CD4-positive, alpha-beta T cell treated with Interleukin-15 for 4 hours (primary cell): ENCODE results near the gene ORAI2.
A peak's percentile ranks its signal among the peaks of the same experiment; 100 is the strongest.

Experiments
- DNase-seq: peaks from one replicate; pipeline ENCODE4 v3.0.0-alpha.2; 2020; ENCODE audit warnings: low spot score

ORAI2 gene

GRCh38 chr7:102415685-102416225 lies 17.6 kb upstream of the ORAI2 start:
- DNase-seq, result peak; percentile 60

DNA sequence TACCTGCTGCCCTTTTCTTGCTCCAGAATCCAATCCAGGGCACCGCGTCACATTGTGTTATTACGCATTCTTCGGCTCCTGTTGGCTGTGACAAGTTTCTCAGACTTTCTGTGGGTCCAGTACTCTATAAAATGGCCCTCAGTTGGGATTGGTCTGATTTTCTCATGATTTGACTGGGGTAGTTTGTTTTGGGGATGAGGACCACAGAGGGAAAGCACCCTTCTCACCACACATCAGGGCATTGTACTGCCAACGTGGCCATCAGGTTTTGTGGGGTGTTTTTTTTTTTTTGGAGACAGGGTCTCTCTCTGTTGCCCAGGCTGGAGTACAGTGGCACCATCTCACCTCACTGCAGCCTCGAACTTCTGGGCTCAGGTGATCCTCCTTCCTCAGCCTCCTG lies 17.0 kb upstream of the ORAI2 start:
- no peak for DNase-seq

- no peak for DNase-seq
These were observed 16.3 kb upstream of the ORAI2 start for GRCh38 chr7:102417105-102417504.

DNA sequence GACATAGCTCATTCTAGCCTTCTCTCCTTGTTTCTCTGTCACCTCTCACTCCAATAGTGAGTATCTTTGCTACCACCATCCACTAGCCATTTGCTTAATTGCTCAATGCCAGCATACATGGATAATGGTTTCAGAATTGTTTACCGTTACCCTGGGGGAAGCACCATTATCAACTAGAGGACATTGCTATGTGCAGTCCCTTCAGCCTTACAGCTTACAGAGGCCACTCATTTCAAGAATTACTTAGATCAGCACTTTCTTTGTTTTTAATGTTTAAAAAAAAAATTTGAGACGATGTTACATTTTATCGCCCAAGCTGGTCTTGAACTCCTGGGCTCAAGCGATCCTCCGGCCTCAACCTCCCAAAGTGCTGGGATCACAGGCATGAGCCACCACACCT lies 14.8 kb upstream of the ORAI2 start:
- DNase-seq, result no peak

DNA sequence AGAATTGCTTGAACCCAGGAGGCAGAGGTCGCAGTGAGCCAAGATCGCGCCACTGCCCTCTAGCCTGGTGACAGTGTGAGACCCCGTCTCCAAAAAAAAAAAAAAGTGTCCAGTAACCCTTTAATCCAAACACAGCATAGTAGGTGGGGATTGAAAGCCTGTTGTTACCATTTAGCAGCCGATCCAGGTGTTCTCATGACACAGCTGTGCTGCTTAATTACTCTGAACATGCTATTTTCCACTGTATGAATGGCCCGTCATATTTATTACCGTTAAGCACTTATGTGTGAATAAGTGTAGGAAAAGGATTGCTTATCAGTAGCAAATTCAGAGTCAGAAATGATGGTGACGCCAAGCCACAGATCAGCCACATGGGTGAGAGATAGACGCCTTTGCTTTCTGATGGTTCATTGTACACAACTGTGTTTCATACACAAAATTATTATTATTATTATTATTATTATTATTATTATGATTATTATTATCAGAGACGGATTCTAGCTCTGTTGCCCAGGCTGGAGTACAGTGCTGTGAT lies 11.6 kb upstream of the ORAI2 start:
- DNase-seq, result no peak

DNA sequence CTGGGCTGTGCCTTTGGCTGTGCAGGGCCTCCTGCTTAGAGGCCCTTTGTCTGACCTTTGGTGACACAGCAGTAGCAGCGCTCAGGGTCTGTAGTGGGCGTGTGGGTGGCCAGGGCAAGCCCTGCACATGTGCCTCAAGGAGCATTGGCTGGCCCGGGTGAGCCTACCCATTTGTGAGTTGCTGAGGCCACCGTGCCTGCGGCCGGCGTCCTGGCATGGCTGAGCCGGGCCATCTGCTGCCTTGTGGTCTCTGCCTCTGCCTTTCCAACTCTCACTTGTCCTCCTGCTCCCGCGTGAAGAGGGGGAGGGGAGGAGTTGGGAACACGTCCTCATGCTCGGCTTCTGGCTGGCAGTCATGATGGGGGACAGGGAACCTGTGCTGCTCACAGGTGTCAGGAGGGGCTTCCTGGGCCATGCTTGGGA lies 9.2 kb upstream of the ORAI2 start:
- no peak for DNase-seq

DNA sequence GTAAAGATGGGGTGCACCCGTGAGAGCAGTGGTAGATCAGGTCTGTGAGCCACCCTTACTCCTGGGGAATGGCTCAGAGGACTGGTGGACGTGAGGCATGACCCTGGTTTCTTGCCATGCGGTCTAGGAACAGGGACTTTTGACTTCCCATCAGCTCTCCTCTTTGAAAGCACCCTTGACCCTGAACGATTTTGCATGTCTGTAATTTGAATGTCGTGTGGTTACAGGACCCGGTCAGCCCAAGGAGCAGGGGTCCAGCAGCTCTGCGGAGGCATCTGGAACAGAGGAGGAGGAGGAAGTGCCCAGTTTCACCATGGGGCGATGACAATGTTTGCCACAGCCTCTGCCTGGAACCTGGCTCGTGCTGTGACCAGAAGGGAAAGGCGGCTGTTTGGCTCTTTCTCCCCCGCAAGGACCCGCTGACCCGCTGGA lies 8.6 kb upstream of the ORAI2 start:
- DNase-seq, result no peak

- DNase-seq, result peak; percentile 87
These were observed 7.6 kb upstream of the ORAI2 start for GRCh38 chr7:102425639-102426267.

DNA sequence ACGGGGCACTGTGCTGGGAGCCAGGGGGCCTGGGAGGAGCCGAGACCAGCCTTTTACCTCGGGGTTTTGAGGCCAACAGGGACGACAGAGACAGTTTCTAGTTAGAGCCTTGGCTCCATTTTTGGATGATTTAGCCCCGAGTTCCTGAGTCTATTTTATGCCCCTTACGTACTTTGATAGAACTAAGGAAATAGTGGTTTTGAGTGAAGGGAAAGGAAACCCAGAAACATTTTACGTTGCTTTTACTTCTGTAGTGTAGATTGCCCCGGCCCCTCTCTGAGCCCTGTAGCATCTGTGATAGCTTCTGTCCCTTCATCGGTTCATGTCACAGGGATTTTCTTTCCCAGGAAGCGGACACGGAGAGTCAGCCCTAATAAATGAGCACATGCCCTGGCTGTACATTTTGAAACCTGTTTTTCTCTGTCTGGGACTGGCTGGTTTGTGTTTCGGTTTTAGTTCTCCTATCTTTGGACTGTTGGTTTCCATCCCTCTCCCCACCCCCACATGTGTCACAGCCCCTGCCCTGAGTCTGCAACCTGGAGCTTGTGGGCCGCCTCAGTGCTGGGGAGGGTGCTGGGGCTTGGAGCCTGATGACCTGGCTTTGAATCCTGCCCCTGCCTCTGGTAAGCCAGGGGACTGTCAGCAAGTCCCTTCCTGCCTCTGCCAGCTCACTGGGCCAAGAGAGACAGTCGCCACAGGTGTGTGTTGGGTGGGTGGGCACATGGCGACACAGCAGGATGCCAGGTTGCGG lies 6.9 kb upstream of the ORAI2 start:
- peak; percentile 74 for DNase-seq

DNA sequence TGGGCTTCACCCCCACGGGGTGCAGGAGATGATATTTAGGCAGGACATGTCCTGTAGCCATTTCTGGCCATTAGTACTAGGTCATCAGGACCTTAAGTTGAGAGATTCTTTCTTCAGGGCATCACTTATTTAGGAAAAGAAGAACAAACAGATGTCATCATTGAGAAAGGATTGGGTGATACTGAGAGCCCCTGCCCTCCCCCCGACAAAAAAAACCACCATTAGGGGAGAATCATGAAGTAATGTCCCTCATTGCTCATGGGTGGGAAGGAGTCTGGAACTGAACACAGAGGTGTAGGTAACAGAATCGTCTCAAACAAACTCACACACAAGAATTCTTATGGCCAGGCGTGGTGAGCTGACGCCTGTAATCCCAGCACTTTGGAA lies 6.4 kb upstream of the ORAI2 start:
- no peak for DNase-seq

GRCh38 chr7:102429141-102429899 lies 4.1 kb upstream of the ORAI2 start:
- DNase-seq, result no peak

DNA sequence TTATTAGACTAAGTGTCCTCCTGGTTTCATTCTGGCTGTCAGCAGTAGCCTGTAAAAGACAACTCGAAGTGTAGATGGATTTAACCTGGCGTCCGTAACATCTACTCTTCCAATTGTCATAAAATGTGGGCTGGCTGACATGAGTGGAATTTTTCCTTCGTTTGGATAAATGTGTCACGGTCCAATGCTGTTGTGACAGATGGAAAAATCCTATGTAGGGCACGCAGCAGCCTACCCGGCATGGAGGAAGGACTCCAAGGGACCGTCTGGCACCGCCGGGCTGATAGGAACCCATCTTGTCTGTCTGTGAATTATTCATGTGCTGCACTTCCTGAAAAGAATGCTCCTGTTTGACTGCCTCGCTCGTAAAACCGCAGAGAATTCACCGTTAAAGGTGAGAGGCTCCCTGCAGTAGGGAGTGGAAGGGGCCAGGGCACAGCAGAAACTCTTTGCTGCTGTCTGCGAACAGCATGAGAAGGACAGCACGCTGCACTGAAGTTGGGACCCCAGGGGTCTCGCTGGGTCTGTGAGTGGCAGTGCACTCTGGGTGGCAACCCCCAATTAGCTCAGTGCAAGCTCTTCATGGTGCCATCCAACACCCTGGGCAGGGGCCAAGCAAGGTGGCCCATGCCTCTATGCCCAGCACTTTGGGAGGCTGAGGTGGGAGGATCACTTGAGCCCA lies 1.6 kb upstream of the ORAI2 start:
- DNase-seq, result peak; percentile 77

GRCh38 chr7:102432442-102433218 lies 745 bp upstream of the ORAI2 start:
- peak; percentile 6 for DNase-seq

GRCh38 chr7:102434039-102434486 lies 688 bp downstream of the ORAI2 start:
- DNase-seq, result peak; percentile 18

- no peak for DNase-seq
These were observed 2.7 kb downstream of the ORAI2 start for GRCh38 chr7:102436118-102436517.

GRCh38 chr7:102439963-102440795 lies 6.8 kb downstream of the ORAI2 start:
- no peak for DNase-seq

GRCh38 chr7:102444961-102445673 lies 11.7 kb downstream of the ORAI2 start:
- DNase-seq, result no peak

- DNase-seq, result no peak
These were observed 12.3 kb downstream of the ORAI2 start for GRCh38 chr7:102445674-102446071.

DNA sequence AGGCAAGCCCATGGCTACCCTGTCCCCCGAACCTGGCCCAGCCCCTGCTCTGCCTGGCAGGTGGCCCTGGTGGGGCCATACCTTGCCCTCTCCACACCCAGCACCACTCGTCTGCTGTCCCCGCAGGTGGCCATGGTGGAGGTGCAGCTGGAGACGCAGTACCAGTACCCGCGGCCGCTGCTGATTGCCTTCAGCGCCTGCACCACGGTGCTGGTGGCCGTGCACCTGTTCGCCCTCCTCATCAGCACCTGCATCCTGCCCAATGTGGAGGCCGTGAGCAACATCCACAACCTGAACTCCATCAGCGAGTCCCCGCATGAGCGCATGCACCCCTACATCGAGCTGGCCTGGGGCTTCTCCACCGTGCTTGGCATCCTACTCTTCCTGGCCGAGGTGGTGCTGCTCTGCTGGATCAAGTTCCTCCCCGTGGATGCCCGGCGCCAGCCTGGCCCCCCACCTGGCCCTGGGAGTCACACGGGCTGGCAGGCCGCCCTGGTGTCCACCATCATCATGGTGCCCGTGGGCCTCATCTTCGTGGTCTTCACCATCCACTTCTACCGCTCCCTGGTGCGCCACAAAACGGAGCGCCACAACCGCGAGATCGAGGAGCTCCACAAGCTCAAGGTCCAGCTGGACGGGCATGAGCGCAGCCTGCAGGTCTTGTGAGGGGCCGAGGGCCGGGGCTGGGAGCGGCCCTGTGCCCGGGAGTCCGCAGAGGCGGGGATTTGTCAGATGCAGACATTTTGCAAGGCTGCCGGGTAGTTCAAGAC lies 13.2 kb downstream of the ORAI2 start:
- no peak for DNase-seq
